HG02885 (cell line): ENCODE data around the gene ARHGAP44.
"Not testable (repeated sequence)": the region's sequence is repeated elsewhere in the genome, so short reads cannot be mapped to it uniquely, and the experiment has no call there.

ENCODE experiments used
- ATAC-seq: cut with Tn5 transposase; IDR thresholded peaks from one replicate; pipeline ENCODE4 v1.9.1; 2021; ENCODE audit warnings: mild to moderate bottlenecking; ENCODE audit not compliant: unreplicated experiment, poor library complexity

ARHGAP44 gene

GRCh38 chr17:12958786-12959185 is 169.5 kb downstream of the ARHGAP44 start:
- ATAC-seq, result no peak

DNA sequence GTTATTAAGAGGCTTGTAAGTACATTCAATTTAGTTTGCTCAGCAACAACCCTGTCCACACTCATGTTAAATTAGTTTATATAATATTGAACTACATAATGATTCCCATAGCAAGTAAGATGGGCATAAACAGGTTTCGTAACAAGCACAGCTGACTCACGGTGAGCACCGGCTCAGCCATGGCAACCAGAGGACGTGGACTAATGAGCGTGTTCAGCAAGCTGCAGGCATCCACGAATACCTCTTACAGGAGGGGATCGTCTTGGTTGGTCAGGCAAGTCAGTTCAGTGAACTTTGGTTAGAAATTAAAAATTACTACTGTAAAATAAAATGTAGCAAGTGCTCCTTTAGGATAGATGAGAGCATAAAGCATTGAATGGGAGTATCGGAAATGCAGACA is 170.1 kb downstream of the ARHGAP44 start:
- ATAC-seq, result no peak

DNA sequence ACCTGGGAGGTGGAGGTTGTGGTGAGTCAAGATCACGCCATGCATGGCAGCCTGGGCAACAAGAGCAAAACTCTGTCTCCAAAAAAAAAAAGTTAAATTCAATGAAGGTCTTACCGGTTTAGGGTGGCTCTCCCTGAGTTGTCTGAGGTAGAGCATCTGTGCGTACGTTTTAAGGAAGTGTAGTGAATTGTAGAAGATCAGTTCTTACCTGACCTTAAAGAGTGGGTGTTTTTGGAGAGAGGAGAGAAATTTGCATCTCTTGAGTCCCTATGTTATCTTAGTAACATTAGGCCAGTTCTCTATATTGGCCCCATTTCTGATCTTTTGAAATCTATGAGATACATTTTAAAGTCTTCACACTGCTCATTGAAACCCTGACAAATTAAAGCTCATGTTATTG is 172.4 kb downstream of the ARHGAP44 start:
- ATAC-seq, result no peak

GRCh38 chr17:12963505-12963904 is 174.2 kb downstream of the ARHGAP44 start:
- ATAC-seq, result no peak

DNA sequence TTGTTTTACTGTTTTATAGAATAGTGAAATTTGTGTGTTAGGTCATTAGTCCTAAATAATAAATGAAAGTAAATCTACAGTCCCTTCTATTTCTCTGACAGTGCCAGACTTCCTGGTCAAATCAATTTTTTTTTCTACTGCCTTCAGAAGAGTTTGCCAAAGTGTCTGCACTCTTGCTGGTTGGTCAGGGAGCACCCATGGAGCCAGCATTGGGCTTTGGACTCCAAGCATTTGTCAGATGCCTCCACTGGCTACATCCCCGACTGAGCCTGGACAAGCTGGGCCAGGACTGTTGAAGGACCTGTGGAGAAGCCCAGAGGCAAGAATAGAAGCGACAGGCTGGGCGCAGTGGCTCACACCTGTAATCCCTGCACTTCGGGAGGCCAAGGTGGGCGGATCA is 174.9 kb downstream of the ARHGAP44 start:
- ATAC-seq, result no peak

DNA sequence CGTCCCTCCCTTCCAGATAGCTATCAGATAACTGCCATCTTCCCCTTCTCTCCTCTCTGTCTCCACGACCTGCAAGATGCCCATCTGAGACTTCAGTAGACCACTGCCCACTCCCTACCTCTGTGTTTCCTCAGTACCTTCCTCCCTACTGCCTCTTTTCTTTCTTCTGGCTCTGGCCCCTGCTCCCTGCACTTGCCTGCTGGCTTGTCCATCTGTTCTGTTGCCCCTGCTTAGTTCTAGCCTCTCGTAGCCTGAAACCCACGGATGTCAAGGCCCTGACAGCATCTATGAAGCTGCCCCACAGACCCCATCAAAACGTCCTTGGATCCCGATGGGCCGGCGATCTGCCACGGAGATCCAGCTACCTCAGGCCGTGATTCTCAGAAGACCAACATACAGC is 175.5 kb downstream of the ARHGAP44 start:
- no peak for ATAC-seq

DNA sequence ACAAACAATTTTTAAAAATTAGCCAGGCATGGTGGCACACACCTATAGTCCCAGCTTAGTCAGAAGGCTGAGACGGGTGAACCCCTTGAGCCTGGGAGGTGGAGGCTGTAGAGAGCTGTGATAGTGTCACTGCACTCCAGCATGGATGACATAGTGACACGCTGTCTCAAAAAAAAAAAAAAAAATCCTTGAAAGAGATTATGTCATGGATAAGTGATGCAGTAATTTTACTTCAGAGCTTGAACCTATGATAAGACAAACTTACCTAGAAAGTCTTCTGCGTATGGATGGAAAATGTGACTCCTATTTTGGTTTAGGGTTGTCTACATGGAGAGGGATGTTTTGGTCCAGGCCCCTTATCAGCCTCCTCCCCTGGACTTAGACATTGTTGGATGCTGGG is 176.7 kb downstream of the ARHGAP44 start:
- no peak for ATAC-seq

- no peak for ATAC-seq
These were observed 177.1 kb downstream of the ARHGAP44 start for GRCh38 chr17:12966413-12966812.

DNA sequence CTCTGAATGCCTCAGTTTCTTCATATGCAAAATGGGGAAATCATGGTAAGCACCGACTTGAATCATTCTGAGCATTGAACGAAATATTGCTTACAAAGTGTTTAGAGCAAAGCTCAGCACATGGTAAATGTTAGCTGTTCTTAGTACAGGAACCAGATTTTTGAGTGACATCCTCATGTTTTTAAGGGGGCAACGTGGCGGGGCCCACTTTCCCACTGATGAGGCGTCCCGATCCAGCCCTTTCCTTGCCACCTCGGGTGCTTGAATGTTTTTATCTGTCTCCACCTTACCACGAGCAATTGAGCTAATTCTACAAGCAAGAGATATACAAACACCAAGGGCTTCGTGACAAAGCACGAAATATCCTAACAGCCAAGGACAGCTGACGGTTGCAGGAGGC is 178.7 kb downstream of the ARHGAP44 start:
- ATAC-seq, result no peak

- no peak for ATAC-seq
These were observed 184.3 kb downstream of the ARHGAP44 start for GRCh38 chr17:12973496-12974004.

- no peak for ATAC-seq
These were observed 184.8 kb downstream of the ARHGAP44 start for GRCh38 chr17:12974005-12974531.

GRCh38 chr17:12977008-12977751 is 187.9 kb downstream of the ARHGAP44 start:
- ATAC-seq, result no peak

GRCh38 chr17:12978787-12979186 is 189.5 kb downstream of the ARHGAP44 start:
- ATAC-seq, result not testable (repeated sequence)

DNA sequence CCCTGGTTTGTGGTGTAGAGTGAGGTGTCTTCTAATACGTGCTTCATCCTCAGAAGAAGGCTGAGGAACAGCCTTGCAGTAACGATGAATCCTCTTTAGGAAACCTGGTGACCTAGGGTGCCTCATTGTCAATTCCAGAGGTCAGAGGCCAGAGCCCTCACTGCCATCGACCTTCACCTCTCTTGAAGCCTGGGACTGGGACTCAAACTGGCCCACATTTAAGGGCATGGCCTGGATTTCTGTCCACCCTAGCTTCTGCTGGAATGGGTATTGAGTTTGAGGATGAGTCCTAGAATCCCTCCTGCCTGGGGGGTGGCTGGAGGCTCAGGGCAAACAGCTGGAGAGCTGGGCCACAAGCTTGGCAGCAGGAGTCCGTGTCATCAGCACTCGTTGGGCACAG is 189.9 kb downstream of the ARHGAP44 start:
- no peak for ATAC-seq

- no peak for ATAC-seq
These were observed 190.7 kb downstream of the ARHGAP44 start for GRCh38 chr17:12979826-12980500.

DNA sequence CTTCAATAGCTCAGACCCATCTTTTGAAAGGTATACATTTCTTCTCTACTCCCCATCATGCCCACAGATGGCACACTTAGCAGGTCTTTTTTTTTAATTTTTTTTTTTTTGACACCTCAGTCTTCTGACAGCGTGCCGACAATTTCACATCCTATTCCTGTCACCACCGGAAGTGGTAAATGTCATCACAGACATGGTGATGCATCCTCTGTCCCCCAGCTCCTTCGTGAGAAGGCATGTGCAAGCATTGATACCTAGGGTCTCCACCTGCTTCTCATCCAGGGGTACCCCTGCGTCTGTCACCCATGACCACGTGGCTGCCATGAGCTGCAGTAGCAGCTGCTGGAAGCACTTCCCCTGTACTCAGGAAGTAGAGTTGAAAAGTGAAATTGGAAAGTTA is 192.9 kb downstream of the ARHGAP44 start:
- peak; percentile 67 for ATAC-seq

DNA sequence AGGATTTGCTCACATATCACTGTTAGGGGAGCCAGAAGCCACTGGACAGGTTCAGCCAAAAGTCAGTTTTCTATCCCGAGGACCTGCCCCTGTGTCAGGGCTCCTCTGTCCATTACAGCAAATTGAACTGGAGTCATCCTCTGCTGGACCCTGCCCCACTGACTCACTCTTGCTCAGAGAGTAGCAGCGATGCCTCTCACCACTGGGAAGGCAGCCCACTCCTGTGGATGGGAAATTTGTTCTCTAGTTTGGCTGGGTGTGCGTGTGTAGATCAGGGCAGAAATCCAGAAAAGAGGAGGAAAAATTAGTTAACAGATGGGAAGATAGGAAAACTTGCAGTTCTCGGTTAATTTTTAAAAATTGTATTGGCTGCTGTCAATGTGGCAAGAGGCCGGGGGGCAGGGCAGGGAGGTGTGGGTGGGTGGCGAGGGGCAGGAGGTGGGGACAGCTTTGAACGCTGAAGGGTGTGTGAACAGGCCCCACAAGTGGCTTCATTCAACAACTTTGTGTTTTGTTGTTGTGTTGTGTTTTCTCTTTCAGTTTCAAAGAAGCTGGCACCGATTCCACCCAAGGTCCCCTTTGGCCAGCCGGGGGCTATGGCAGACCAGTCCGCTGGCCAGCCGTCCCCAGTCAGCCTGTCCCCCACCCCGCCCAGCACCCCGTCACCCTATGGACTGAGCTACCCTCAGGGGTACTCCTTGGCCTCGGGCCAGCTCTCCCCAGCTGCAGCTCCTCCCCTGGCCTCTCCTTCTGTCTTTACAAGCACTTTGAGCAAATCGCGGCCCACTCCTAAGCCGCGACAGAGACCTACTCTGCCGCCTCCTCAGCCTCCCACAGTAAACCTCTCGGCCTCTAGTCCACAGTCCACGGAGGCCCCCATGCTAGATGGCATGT is 194.9 kb downstream of the ARHGAP44 start:
- ATAC-seq, result no peak

DNA sequence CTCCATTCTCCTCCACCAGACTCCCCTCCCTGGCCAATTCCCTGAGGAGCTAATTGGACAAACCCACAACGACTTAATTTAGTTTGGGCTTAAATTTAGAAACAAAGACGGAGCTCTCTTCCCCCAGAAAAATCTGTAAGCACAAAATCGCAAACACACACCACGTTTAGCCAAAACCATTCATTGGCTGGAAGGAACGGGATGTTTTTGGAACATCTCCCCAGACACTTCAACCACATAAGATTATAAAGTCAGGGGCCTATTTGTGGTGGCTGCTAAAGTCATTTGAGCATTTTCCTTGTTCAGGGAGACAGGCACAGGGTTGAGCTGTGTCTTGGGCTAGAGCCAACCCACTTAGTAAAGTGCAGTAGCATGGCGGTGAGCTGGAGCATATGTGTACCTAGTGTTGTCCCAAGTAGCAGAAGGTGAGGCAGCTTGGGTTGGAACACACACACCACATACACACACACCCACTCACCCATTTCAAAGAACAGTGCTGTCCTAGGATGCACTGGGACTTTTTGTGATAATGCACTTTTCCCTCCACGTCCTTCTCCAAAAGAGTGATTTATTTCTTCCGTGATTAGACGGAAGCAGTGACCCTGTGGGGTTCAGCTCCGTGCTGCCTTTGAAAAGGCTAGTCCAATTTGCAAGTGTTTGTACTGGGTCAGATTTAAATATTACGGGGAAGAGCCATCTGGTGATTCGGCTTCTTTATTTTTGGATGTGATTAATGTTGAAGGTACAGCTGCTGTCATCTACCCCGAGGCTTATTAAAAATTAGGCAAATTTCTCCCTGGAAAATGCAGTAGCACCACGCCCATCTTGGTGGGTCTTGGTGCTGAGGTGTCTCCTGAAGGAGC is 196.4 kb downstream of the ARHGAP44 start:
- ATAC-seq, result no peak

GRCh38 chr17:12987120-12987519 is 197.8 kb downstream of the ARHGAP44 start:
- no peak for ATAC-seq
